ENCODE data around the gene EML4. TPM values are rescaled to one million over a fixed set of nuclear protein-coding genes. Genes with fewer than 3 reads are reported as not detected.

The EML4 gene
- total RNA-seq, 1 donor from 2014 or later: 4.3 TPM

DNA sequence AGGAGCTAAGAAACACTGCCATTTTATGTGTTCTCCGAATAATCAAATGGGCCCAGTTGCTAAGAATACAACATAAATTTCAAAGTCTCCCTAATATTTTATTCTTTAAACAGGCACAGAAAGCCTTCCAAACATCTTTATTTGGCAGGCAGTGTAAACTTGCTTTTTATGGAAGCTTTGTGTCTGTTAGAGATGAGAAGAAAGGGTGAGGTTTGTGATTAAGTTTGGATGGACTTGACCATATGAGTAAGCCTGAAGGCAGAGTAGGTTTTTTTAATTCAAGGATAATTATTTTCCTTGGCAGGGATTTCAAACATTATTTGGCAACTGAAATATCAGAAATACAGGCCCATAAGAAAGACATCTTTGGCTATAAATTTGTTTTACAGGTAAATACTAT, 129.0 kb downstream of the EML4 start:
- TF ChIP-seq, protein P1, sequence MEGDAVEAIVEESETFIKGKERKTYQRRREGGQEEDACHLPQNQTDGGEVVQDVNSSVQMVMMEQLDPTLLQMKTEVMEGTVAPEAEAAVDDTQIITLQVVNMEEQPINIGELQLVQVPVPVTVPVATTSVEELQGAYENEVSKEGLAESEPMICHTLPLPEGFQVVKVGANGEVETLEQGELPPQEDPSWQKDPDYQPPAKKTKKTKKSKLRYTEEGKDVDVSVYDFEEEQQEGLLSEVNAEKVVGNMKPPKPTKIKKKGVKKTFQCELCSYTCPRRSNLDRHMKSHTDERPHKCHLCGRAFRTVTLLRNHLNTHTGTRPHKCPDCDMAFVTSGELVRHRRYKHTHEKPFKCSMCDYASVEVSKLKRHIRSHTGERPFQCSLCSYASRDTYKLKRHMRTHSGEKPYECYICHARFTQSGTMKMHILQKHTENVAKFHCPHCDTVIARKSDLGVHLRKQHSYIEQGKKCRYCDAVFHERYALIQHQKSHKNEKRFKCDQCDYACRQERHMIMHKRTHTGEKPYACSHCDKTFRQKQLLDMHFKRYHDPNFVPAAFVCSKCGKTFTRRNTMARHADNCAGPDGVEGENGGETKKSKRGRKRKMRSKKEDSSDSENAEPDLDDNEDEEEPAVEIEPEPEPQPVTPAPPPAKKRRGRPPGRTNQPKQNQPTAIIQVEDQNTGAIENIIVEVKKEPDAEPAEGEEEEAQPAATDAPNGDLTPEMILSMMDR (IDR thresholded peaks at IDR 0.05; ENCODE audit: borderline replicate concordance): no peak
- H3K4me1 ChIP-seq: no peaks in the 10 kb centered on the region
- intact Hi-C loops (cut with micrococcal nuclease): no loop called here
- peaks cover 42% of the 10 kb centered on the region for H3K36me3 ChIP-seq
- no peaks in the 10 kb centered on the region for H3K9me3 ChIP-seq (replicated peaks)
- DNase-seq: no peak
- no peak overlapping the region for H3K4me3 ChIP-seq
- no peak overlapping the region for H3K27ac ChIP-seq (replicated peaks)
- no peaks in the 10 kb centered on the region for H3K27me3 ChIP-seq (ENCODE audit: low read depth)

DNA sequence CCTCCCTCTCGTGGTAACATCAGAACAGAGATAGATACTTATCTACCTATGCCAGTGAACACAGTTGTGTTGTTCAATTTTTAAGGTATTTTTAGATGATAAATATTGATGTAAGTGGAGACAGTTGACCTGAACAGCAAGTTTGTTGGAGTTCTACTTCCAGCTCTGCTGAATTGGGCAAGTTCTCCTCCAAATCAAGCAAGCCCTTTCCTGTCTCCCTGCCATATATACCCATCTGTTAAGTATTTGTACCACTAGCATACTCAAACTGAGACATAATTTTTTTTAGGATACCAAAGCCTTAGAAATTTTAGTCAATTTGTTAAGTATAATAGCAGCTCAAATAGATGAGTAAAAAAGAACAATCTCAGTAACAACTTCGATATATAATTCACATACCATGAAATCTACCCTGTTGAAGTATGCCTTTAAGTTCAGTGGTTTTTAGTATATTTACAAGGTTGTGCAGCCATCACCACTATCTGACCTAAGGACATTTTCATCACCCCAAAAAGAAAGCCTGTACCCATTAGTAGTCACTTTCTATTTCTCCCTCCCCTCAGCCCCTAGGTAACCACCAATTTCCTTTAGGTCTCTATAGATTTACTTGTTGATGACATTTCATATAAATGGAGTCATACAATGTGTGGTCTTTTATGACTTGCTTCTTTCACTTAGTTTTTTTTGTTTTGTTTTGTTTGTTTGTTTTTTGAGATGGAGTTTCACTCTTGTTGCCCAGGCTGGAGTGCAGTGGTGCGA, 130.0 kb downstream of the EML4 start:
- Histone ChIP-seq H3K9me3 (replicated peaks) (no peaks in the 10 kb centered on the region), H3K4me1 (no peaks in the 10 kb centered on the region), H3K27me3 (ENCODE audit: low read depth) (no peaks in the 10 kb centered on the region), H3K36me3 (peaks cover 46% of the 10 kb centered on the region), H3K27ac (replicated peaks) (no peak overlapping the region), H3K4me3 (no peak overlapping the region)
- DNase-seq: no peak
- TF ChIP-seq, protein P1 (IDR thresholded peaks at IDR 0.05; ENCODE audit: borderline replicate concordance): no peak
- intact Hi-C loops (cut with micrococcal nuclease): no loop called here

DNA sequence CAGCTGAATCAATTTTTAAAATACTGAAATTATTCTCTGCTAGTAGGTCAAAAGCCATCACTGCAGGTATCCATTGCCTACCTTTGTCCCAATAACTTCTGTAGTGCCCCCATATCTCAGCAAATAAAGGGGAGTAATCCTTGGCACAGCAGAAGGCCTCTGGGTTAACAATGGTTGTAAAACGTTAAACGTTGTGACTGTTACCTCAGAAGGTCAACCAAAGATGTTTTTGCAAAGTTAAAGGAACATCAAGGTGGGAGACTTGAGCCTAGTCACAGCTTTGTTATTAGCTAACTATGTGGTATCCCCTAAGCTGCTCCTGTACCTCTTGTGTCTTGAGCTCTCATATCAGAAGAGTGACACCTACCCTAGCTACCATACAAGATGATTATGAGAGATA, 131.4 kb downstream of the EML4 start:
- H3K4me1 ChIP-seq: no peaks in the 10 kb centered on the region
- H3K4me3 ChIP-seq: no peak overlapping the region
- no peaks in the 10 kb centered on the region for H3K9me3 ChIP-seq (replicated peaks)
- H3K27me3 ChIP-seq (ENCODE audit: low read depth): no peaks in the 10 kb centered on the region
- H3K27ac ChIP-seq (replicated peaks): no peak overlapping the region
- peaks cover 43% of the 10 kb centered on the region for H3K36me3 ChIP-seq
- TF ChIP-seq, protein P1 (IDR thresholded peaks at IDR 0.05; ENCODE audit: borderline replicate concordance): no peak
- DNase-seq: no peak
- intact Hi-C loops (cut with micrococcal nuclease): no loop called here

DNA sequence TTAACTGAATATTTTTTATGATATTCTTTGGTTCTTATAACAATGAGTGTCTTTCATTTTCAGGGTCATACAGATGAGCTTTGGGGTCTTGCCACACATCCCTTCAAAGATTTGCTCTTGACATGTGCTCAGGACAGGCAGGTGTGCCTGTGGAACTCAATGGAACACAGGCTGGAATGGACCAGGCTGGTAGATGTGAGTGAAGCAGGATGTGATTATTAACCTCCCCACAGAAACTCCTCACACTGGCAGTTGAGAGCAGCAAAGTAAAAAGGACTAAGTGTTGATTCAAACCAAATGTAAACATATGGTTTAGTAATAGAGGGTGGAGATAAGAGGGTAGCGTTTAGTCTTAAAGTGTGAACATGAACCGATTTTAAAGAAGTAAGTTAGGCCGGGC, 134.1 kb downstream of the EML4 start:
- peaks cover 29% of the 10 kb centered on the region for H3K36me3 ChIP-seq
- no peaks in the 10 kb centered on the region for H3K4me1 ChIP-seq
- intact Hi-C loops (cut with micrococcal nuclease): no loop called here
- H3K9me3 ChIP-seq (replicated peaks): no peaks in the 10 kb centered on the region
- no peak overlapping the region for H3K4me3 ChIP-seq
- TF ChIP-seq, protein P1 (IDR thresholded peaks at IDR 0.05; ENCODE audit: borderline replicate concordance): no peak
- no peaks in the 10 kb centered on the region for H3K27me3 ChIP-seq (ENCODE audit: low read depth)
- no peak overlapping the region for H3K27ac ChIP-seq (replicated peaks)
- no peak for DNase-seq

DNA sequence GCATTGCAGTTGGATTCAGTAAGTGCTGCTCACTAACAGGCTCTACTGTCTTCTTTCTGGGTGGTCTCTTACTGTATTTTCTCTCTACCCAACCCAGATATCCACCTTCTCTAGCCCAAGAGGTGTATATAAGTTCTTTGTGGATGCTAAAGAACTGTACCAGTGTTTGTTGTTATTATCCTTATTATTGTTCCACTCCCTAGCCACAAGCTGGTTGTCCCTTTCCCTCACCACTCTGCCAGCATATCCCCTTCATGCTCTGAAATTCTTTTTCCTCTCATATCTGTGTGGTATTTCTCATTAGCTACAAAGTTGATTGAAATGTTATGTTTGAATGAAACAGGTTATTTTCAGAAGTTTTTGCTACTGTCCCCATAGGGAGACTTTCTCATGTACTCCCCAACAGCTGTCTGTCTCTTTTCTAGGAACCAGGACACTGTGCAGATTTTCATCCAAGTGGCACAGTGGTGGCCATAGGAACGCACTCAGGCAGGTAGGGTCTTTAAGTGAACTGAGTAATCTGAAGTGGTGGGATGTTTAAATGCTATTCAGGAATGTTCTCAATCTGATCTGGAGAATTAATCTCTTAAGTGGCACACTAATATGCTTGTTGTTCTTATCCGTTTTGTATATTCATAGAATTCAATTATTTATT, 135.0 kb downstream of the EML4 start:
- H3K4me1 ChIP-seq: no peaks in the 10 kb centered on the region
- no peaks in the 10 kb centered on the region for H3K9me3 ChIP-seq (replicated peaks)
- H3K27me3 ChIP-seq (ENCODE audit: low read depth): no peaks in the 10 kb centered on the region
- H3K36me3 ChIP-seq: peaks cover 29% of the 10 kb centered on the region
- intact Hi-C loops (cut with micrococcal nuclease): no loop called here
- H3K4me3 ChIP-seq: no peak overlapping the region
- TF ChIP-seq, protein P1 (IDR thresholded peaks at IDR 0.05; ENCODE audit: borderline replicate concordance): no peak
- no peak overlapping the region for H3K27ac ChIP-seq (replicated peaks)
- DNase-seq: no peak
